ENCODE data around the gene PTPRN2.

PTPRN2 gene

GRCh38 chr7:157613575-157614322 lies 973.9 kb downstream of the PTPRN2 start:
- peaks cover 3% of the 10 kb centered on the region for H3K9me3 ChIP-seq (replicated peaks; ENCODE audit: low read length)
- no peak overlapping the region for H3K4me3 ChIP-seq (ENCODE audit: low read length)
- H3K27me3 ChIP-seq (ENCODE audit: control insufficient read depth, insufficient read depth, low read length): no peaks in the 10 kb centered on the region

GRCh38 chr7:157612664-157613561 lies 974.7 kb downstream of the PTPRN2 start:
- Histone ChIP-seq H3K4me1 (ENCODE audit: control insufficient read depth, insufficient read depth, low read length) (no peaks in the 10 kb centered on the region), H3K9me3 (replicated peaks; ENCODE audit: low read length) (peaks cover 3% of the 10 kb centered on the region), H3K27me3 (ENCODE audit: control insufficient read depth, insufficient read depth, low read length) (no peaks in the 10 kb centered on the region), H3K9ac (ENCODE audit: low read depth, low read length) (no peak overlapping the region), H3K36me3 (ENCODE audit: insufficient read depth, low read length) (no peaks in the 10 kb centered on the region), H3K4me3 (ENCODE audit: low read length) (no peak overlapping the region), H3K4me2 (ENCODE audit: low read length) (peak overlapping the region; percentile 42)

More at GRCh38 chr7:157613575-157614322, 973.9 kb downstream of the PTPRN2 start:
- H3K4me2 ChIP-seq (ENCODE audit: low read length): peak overlapping the region; percentile 42
- H3K4me1 ChIP-seq (ENCODE audit: control insufficient read depth, insufficient read depth, low read length): no peaks in the 10 kb centered on the region
- H3K9ac ChIP-seq (ENCODE audit: low read depth, low read length): no peak overlapping the region
- H3K36me3 ChIP-seq (ENCODE audit: insufficient read depth, low read length): no peaks in the 10 kb centered on the region

GRCh38 chr7:157612009-157612663 lies 975.5 kb downstream of the PTPRN2 start:
- Histone ChIP-seq H3K4me3 (ENCODE audit: low read length) (no peak overlapping the region), H3K27me3 (ENCODE audit: control insufficient read depth, insufficient read depth, low read length) (no peaks in the 10 kb centered on the region), H3K9ac (ENCODE audit: low read depth, low read length) (no peak overlapping the region), H3K4me2 (ENCODE audit: low read length) (no peak overlapping the region), H3K9me3 (replicated peaks; ENCODE audit: low read length) (no peaks in the 10 kb centered on the region), H3K4me1 (ENCODE audit: control insufficient read depth, insufficient read depth, low read length) (no peaks in the 10 kb centered on the region), H3K36me3 (ENCODE audit: insufficient read depth, low read length) (no peaks in the 10 kb centered on the region)

DNA sequence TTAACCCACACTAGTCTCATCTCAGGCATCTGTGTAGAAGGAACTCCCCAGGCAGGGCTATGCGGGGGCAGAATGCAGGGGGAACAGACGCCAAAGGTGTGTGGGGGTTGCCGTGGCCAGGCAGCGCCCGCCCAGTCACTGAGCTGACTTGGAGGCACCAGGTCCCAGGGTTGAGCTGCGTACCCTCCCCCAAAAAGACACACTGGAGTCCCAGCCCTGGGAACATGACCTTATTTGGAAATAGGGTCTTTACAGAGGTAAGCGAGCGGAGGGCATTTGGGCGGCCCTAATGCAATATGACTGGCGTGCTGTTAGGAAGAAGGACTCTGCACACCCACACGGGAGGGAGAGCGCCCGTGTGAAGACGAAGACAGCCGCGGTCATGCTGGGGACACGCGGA lies 976.3 kb downstream of the PTPRN2 start:
- no peaks in the 10 kb centered on the region for H3K36me3 ChIP-seq (ENCODE audit: insufficient read depth, low read length)
- H3K4me2 ChIP-seq (ENCODE audit: low read length): no peak overlapping the region
- H3K4me3 ChIP-seq (ENCODE audit: low read length): no peak overlapping the region
- H3K27me3 ChIP-seq (ENCODE audit: control insufficient read depth, insufficient read depth, low read length): no peaks in the 10 kb centered on the region
- H3K4me1 ChIP-seq (ENCODE audit: control insufficient read depth, insufficient read depth, low read length): no peaks in the 10 kb centered on the region
- H3K9ac ChIP-seq (ENCODE audit: low read depth, low read length): no peak overlapping the region
- H3K9me3 ChIP-seq (replicated peaks; ENCODE audit: low read length): no peaks in the 10 kb centered on the region

DNA sequence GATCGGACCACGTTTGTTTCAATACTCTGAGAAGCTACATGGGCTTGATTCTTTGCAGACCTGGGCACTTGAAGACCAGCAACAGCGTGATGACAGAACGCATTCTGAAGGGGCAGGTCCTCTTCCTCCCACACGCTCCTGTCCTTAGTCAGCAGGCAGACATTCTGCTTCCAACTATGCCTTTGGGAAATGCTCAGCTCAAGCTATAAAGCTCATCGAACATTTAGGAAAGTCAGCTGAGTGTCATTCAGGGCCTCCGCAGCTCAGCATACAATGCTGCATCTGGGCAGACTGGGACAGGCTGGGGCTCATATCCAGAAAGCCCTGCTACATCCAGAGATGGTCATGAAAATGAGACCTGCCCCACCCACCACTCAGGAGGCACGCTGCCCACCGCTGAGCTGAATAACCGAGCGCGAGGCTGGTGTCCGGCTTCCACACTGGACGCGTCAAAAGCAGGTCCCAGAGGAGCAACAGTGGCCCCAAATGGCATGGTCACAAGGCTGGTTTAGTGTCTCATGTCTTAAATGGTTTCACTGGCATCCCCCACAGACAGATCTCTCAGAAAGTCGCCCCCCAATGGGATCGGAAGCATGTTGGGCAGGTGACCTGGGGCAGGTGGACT lies 976.8 kb downstream of the PTPRN2 start:
- Histone ChIP-seq H3K9ac (ENCODE audit: low read depth, low read length) (no peak overlapping the region), H3K36me3 (ENCODE audit: insufficient read depth, low read length) (no peaks in the 10 kb centered on the region), H3K4me2 (ENCODE audit: low read length) (no peak overlapping the region), H3K27me3 (ENCODE audit: control insufficient read depth, insufficient read depth, low read length) (no peaks in the 10 kb centered on the region), H3K9me3 (replicated peaks; ENCODE audit: low read length) (no peaks in the 10 kb centered on the region), H3K4me3 (ENCODE audit: low read length) (no peak overlapping the region), H3K4me1 (ENCODE audit: control insufficient read depth, insufficient read depth, low read length) (no peaks in the 10 kb centered on the region)

DNA sequence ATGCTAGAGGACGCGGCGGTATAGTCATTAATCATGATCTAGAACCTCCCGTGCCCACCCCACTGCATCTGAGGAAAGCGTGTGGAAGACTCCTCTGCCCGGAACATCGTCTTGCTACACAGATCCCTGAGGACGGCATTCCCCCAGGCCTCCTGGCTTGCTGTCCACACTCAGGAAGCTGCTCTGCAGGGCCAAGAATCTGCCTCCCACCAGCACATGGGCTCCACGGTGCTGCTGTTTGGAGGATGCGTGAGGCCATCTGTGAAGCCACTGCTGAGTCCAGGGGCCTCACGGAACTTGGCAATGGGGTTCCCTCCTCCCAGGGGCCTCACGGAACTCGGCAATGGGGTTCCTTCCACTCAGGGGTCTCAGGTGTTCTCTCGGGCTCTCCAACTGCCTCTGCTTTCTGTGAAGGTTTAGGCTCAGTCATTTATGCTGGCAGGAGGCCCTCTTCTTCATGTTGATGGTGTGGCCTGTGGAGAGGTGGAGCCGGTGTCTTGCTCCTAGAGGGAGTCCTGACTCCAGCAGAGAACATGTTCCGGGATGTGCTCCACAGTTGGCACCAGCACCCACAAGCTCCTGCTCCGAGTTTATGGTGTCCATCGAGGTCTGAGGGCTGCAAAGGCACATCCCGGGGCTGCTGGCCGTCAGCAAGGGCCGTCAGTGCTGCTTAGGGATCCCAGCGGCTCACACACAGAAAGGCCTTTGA lies 977.5 kb downstream of the PTPRN2 start:
- H3K4me3 ChIP-seq (ENCODE audit: low read length): no peak overlapping the region
- H3K9me3 ChIP-seq (replicated peaks; ENCODE audit: low read length): peaks cover 4% of the 10 kb centered on the region
- H3K9ac ChIP-seq (ENCODE audit: low read depth, low read length): no peak overlapping the region
- no peaks in the 10 kb centered on the region for H3K4me1 ChIP-seq (ENCODE audit: control insufficient read depth, insufficient read depth, low read length)
- no peaks in the 10 kb centered on the region for H3K27me3 ChIP-seq (ENCODE audit: control insufficient read depth, insufficient read depth, low read length)
- H3K36me3 ChIP-seq (ENCODE audit: insufficient read depth, low read length): no peaks in the 10 kb centered on the region
- H3K4me2 ChIP-seq (ENCODE audit: low read length): no peak overlapping the region

GRCh38 chr7:157609516-157609915 lies 978.1 kb downstream of the PTPRN2 start:
- H3K36me3 ChIP-seq (ENCODE audit: insufficient read depth, low read length): no peaks in the 10 kb centered on the region
- peaks cover 4% of the 10 kb centered on the region for H3K9me3 ChIP-seq (replicated peaks; ENCODE audit: low read length)
- H3K9ac ChIP-seq (ENCODE audit: low read depth, low read length): no peak overlapping the region
- no peak overlapping the region for H3K4me3 ChIP-seq (ENCODE audit: low read length)
- no peaks in the 10 kb centered on the region for H3K27me3 ChIP-seq (ENCODE audit: control insufficient read depth, insufficient read depth, low read length)
- no peak overlapping the region for H3K4me2 ChIP-seq (ENCODE audit: low read length)
- H3K4me1 ChIP-seq (ENCODE audit: control insufficient read depth, insufficient read depth, low read length): no peaks in the 10 kb centered on the region

- Histone ChIP-seq H3K27me3 (ENCODE audit: control insufficient read depth, insufficient read depth, low read length) (no peaks in the 10 kb centered on the region), H3K9ac (ENCODE audit: low read depth, low read length) (no peak overlapping the region), H3K9me3 (replicated peaks; ENCODE audit: low read length) (peaks cover 4% of the 10 kb centered on the region), H3K4me1 (ENCODE audit: control insufficient read depth, insufficient read depth, low read length) (no peaks in the 10 kb centered on the region), H3K4me2 (ENCODE audit: low read length) (no peak overlapping the region), H3K4me3 (ENCODE audit: low read length) (no peak overlapping the region), H3K36me3 (ENCODE audit: insufficient read depth, low read length) (no peaks in the 10 kb centered on the region)
Observed at GRCh38 chr7:157607218-157607617, 980.4 kb downstream of the PTPRN2 start.

DNA sequence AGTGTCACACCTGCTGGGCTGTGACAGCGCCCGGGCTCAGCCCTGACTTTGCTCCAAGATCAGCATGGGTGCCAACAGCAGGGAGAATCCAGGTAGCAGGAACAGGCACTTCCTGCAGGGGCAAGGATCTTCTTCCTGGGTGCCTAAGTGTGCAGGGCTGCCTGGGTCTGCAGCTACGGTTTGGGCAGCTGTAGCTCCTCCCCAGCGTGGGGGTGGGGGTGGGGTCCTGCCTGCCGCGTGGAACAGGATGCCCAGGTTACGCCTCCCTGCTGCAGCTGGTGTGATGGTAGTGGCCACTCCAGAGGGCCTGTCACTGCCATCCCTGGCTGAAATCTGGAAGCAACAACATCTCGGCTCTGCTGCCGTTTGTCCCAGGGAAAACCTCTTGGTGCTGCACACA lies 981.5 kb downstream of the PTPRN2 start:
- H3K4me1 ChIP-seq (ENCODE audit: control insufficient read depth, insufficient read depth, low read length): no peaks in the 10 kb centered on the region
- H3K4me3 ChIP-seq (ENCODE audit: low read length): no peak overlapping the region
- H3K9ac ChIP-seq (ENCODE audit: low read depth, low read length): no peak overlapping the region
- H3K9me3 ChIP-seq (replicated peaks; ENCODE audit: low read length): peaks cover 4% of the 10 kb centered on the region
- no peaks in the 10 kb centered on the region for H3K27me3 ChIP-seq (ENCODE audit: control insufficient read depth, insufficient read depth, low read length)
- no peaks in the 10 kb centered on the region for H3K36me3 ChIP-seq (ENCODE audit: insufficient read depth, low read length)
- no peak overlapping the region for H3K4me2 ChIP-seq (ENCODE audit: low read length)

GRCh38 chr7:157605638-157606037 lies 982.0 kb downstream of the PTPRN2 start:
- no peaks in the 10 kb centered on the region for H3K4me1 ChIP-seq (ENCODE audit: control insufficient read depth, insufficient read depth, low read length)
- H3K4me3 ChIP-seq (ENCODE audit: low read length): no peak overlapping the region
- no peak overlapping the region for H3K4me2 ChIP-seq (ENCODE audit: low read length)
- peaks cover 4% of the 10 kb centered on the region for H3K9me3 ChIP-seq (replicated peaks; ENCODE audit: low read length)
- H3K36me3 ChIP-seq (ENCODE audit: insufficient read depth, low read length): no peaks in the 10 kb centered on the region
- no peaks in the 10 kb centered on the region for H3K27me3 ChIP-seq (ENCODE audit: control insufficient read depth, insufficient read depth, low read length)
- H3K9ac ChIP-seq (ENCODE audit: low read depth, low read length): no peak overlapping the region
